Mucosa of stomach (tissue), 1 donor: ENCODE measurements around the gene SAV1.
"Not testable (repeated sequence)": the region's sequence is repeated elsewhere in the genome, so short reads cannot be mapped to it uniquely, and the experiment has no call there.

Experiments
- H3K27me3 ChIP-seq: one replicate; pipeline ENCODE4 v1.7.0; 2013; ENCODE audit warnings: mild to moderate bottlenecking, low read length; ENCODE audit not compliant: control insufficient read depth, insufficient read depth
- H3K36me3 ChIP-seq: one replicate; pipeline ENCODE4 v1.7.0; 2013; ENCODE audit warnings: low read length; ENCODE audit not compliant: control insufficient read depth, insufficient read depth
- H3K4me1 ChIP-seq: one replicate; pipeline ENCODE4 v1.7.0; 2013; ENCODE audit warnings: mild to moderate bottlenecking, low read length; ENCODE audit not compliant: control insufficient read depth, insufficient read depth
- H3K4me3 ChIP-seq: one replicate; pipeline ENCODE4 v1.7.0; 2013; ENCODE audit warnings: low read length
- H3K9ac ChIP-seq: one replicate; pipeline ENCODE4 v1.7.0; 2013; ENCODE audit warnings: mild to moderate bottlenecking, low read length, moderate library complexity
- H3K9me3 ChIP-seq: one replicate; pipeline ENCODE4 v1.7.0; 2013; ENCODE audit warnings: mild to moderate bottlenecking, low read length, moderate library complexity; ENCODE audit not compliant: control insufficient read depth
- donor health status: Pancreatic carcinoma.

The SAV1 gene

DNA sequence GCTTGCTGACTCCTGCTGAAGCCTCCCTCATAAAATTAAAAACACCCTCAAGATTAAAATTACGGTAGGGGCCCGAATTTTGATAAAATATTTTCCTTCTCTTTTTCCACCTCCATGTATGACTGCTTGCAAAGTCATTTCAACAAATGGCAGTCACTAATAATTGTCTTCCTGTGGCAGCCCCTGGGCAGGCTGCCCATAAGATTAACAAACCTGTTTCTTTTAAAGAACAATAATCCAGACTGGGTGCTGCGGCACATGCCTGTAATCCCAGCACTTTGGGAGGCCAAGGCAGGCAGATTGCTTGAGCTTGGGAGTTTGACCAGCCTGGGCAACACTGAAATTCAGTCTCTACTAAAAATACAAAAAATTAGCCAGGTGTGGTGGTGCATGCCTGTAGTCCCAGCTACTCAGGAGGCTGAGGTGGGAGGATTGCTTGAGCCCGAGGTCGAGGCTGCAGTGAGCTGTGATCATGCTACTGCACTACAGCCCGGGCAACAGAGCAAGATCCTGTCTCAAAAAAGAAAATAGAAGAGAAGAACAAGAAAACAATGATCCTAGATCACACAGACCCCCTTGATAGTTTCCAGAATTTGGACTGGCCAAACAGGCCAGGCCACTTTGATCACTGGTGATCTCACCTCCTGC is 8.7 kb downstream of the SAV1 start:
- peaks cover 9% of the 10 kb centered on the region for H3K4me1 ChIP-seq
- H3K36me3 ChIP-seq: no peaks in the 10 kb centered on the region
- no peaks in the 10 kb centered on the region for H3K27me3 ChIP-seq
- no peaks in the 10 kb centered on the region for H3K9me3 ChIP-seq
- no peak overlapping the region for H3K9ac ChIP-seq
- H3K4me3 ChIP-seq: no peak overlapping the region

DNA sequence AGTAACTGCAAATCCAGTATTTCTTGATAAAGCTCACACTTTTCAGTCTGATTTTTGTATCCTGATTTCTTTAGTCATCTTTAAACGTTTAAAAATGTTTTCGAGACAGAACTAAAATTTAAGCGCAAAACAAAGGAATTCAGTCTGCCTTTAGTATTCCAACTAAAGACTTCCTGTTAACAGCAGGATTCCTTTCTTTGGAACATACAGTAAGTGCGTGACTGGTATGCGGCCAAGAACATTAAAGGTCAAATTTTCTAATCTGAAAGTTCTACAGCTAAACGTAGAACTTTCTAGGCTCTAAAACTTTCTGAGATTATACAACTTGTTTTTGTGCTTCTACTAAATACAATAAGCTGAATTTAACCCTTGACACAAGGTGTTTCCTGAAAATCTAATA is 9.9 kb downstream of the SAV1 start:
- peaks cover 9% of the 10 kb centered on the region for H3K4me1 ChIP-seq
- no peaks in the 10 kb centered on the region for H3K36me3 ChIP-seq
- H3K27me3 ChIP-seq: no peaks in the 10 kb centered on the region
- H3K4me3 ChIP-seq: no peak overlapping the region
- no peak overlapping the region for H3K9ac ChIP-seq
- H3K9me3 ChIP-seq: no peaks in the 10 kb centered on the region

DNA sequence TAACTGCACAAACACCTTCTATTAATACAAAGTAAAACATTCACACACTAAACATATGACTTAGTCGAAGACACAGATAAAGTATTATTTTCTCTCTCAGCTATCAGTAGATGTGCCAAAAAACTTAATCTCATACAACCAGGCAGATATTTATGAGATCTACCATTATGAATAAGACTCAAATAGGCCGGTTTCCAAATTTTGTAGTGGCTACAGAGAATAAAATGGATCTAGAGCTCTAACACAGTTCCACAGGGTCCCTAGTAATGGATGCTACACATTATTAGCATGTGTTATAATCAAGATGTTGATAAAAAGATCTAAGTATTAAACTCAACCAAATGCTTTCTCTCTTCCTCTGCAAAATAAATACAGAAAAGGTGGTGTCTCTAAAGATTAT is 10.4 kb downstream of the SAV1 start:
- Histone ChIP-seq H3K4me1 (peaks cover 9% of the 10 kb centered on the region), H3K27me3 (no peaks in the 10 kb centered on the region), H3K9me3 (no peaks in the 10 kb centered on the region), H3K4me3 (no peak overlapping the region), H3K36me3 (no peaks in the 10 kb centered on the region), H3K9ac (no peak overlapping the region)

DNA sequence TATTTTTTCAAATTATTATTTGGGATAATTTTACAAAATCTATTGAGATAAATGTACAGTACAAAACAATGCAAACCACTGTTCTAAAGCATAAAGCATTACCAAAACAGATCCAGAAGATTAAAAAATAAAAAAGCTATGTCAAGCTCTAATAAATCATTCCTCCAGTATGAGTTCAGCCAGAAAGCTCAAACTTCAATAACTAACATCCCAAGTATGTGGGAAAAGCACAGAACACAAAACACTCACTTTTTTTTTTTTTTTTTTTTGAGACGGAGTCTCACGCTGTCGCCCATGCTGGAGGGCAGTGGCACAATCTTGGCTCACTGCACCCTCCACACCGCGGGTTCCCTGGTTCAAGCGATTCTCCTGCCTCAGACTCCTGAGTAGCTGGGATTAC is 11.3 kb downstream of the SAV1 start:
- Histone ChIP-seq H3K9me3 (no peaks in the 10 kb centered on the region), H3K36me3 (no peaks in the 10 kb centered on the region), H3K27me3 (no peaks in the 10 kb centered on the region), H3K9ac (no peak overlapping the region), H3K4me3 (no peak overlapping the region), H3K4me1 (peaks cover 9% of the 10 kb centered on the region)

DNA sequence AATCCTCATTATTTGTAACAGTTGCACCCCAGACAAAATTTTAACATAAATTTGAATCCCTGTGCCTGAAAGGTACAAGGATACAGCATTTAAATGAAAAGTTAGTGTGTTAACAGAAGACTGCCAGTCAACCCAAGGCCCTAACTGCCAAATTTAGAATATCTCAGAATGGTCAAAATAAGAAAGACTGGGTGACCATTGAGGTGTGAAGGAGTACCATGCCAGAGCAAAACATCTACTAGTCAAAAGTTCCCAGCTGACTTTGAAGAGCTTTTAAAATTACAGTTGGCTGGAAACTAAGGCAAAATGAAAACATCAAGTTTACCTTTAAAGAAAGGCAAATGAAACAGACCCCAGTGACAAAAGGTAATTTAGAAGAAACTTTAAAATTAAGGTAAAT is 18.4 kb downstream of the SAV1 start:
- Histone ChIP-seq H3K4me1 (no peaks in the 10 kb centered on the region), H3K9ac (no peak overlapping the region), H3K36me3 (no peaks in the 10 kb centered on the region), H3K9me3 (no peaks in the 10 kb centered on the region), H3K27me3 (no peaks in the 10 kb centered on the region), H3K4me3 (no peak overlapping the region)

DNA sequence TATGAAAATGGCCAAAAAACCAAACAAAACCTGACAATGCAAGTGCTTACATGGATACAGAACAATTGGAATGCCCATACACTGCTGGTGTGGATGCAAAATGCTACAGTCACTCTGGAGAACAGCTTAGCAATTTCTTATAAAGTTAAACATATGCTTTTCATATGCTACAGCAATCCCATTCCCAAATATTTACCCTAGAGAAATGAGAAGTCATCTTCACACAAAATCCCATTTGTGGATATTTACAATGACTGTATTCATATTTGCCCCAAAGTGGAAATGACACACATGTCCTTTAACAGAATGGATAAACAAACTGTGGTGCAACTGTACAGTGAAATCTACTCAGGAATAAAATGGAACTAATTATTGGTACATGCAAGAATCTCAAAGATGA is 20.4 kb downstream of the SAV1 start:
- Histone ChIP-seq H3K9me3 (no peaks in the 10 kb centered on the region), H3K9ac (no peak overlapping the region), H3K36me3 (no peaks in the 10 kb centered on the region), H3K27me3 (no peaks in the 10 kb centered on the region), H3K4me1 (peaks cover 3% of the 10 kb centered on the region), H3K4me3 (no peak overlapping the region)

DNA sequence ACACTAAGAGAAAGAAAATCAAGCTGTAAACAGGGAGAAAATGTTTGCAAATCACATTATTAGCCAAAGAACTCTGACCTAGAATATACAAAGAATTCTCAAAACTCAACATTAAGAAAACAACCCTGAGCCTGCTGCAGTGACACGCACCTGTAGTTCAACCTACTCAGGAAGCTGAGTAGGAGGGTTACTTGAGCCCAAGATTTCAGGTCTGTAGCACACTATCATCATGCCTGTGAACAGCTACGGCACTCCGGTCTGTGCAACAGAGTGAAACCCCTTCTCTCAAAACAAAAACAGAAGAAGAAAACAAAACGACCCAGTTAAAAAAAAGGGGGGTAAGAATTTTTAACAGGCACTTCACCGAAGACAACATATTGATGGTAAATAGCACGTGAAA is 20.8 kb downstream of the SAV1 start:
- H3K4me1 ChIP-seq: peaks cover 3% of the 10 kb centered on the region
- H3K27me3 ChIP-seq: no peaks in the 10 kb centered on the region
- H3K36me3 ChIP-seq: no peaks in the 10 kb centered on the region
- H3K9me3 ChIP-seq: no peaks in the 10 kb centered on the region
- no peak overlapping the region for H3K4me3 ChIP-seq
- no peak overlapping the region for H3K9ac ChIP-seq

DNA sequence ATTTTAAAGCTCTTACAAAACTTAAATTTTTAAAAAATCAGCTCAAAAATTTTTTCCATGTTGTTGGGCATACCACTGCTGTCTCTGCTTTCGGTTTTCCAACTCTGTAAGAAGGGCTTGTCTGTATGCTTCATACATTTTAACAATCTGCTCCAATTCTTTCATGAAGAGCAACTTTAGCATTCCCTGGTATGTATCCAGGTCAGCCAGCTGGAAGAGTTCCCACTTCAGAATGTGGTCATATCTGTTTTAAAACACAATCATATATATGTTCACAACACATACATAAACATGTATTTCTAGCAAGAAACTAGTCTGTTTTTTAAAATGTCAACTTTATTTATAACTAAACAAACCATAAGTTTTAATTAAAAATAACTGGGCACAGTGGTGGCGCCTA is 33.0 kb downstream of the SAV1 start:
- Histone ChIP-seq H3K4me1 (no peaks in the 10 kb centered on the region), H3K9me3 (no peaks in the 10 kb centered on the region), H3K36me3 (no peaks in the 10 kb centered on the region), H3K4me3 (no peak overlapping the region), H3K27me3 (no peaks in the 10 kb centered on the region), H3K9ac (no peak overlapping the region)

DNA sequence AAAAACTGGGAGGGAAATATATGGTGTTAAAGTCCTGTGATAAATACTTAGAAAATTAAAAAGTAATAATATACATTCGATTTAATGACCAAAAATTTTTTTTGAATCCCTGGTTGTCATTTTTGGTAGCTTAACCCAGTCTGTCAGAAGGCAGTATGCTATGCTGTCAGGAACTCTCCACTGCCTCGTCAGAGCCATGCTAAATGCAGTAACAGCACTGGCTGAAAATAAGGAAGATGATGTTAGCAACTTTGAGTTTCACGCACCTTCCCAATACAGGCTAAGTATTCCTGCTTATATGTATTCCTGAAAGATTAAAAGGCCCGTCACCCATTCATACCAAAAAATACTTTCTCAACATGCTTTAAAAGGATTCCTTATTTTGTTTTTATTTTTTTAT is 34.2 kb downstream of the SAV1 start:
- Histone ChIP-seq H3K9ac (no peak overlapping the region), H3K9me3 (no peaks in the 10 kb centered on the region), H3K4me3 (no peak overlapping the region), H3K27me3 (no peaks in the 10 kb centered on the region), H3K4me1 (no peaks in the 10 kb centered on the region), H3K36me3 (no peaks in the 10 kb centered on the region)

DNA sequence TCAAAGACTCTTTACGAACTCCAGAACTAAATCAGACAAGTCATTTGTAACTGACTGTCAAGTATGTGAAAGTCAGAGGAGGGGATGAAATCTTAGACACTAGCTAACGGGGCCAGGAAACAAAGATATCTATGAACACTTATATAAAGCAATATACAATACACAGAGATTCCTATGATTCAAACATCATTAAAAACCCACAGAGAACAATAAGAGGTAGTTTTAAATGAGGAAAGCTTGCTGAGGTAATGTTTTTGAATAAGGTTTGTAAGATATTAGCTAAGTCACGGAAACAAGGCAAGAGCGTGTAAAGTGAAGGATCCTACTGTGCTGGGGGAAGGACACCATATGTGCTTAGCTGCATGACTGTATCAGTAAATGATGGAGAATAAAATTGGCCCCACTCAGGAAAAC is 36.7 kb downstream of the SAV1 start:
- Histone ChIP-seq H3K4me1 (no peaks in the 10 kb centered on the region), H3K4me3 (no peak overlapping the region), H3K36me3 (no peaks in the 10 kb centered on the region), H3K27me3 (no peaks in the 10 kb centered on the region), H3K9ac (no peak overlapping the region), H3K9me3 (no peaks in the 10 kb centered on the region)

DNA sequence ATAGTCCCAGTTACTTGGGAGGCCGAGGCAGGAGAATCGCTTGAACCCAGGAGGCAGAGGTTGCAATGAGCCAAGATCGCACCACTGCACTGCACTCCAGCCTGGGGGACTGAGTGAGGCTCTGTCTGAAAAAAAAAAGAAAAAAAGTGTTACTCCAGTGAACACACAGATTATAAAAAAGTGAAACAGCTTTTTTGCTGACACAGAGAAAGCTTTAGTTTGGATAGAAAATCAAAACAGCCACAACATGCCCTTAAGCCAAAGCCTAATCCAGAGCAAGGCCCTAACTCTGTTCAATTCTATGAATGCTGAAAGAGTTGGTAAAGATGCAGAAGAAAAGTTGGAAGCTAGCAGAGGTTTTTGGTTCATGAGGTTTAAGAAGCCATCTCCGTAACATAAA is 43.2 kb downstream of the SAV1 start:
- H3K4me1 ChIP-seq, H3K27me3 ChIP-seq, H3K9ac ChIP-seq, H3K36me3 ChIP-seq, H3K9me3 ChIP-seq, H3K4me3 ChIP-seq: not testable (repeated sequence)

DNA sequence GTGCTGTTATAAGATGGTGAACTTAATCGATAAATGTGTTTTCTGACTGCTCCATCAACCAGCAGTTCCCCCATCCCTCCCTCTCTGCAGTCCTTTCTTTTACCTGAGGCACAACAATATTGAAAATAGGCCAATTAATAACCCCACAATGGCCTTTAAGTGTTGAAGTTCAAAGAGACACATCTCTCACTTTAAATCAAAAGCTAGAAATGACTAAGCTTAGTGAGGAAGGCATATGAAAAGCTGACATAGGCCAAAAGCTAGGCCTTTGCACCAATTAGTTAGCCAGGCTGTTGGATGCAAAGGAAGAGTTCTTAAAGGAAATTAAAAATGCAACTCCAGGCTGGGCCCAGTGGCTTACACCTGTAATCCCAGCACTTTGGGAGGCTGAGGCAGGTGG is 43.7 kb downstream of the SAV1 start:
- H3K4me3 ChIP-seq: no peak overlapping the region
- no peaks in the 10 kb centered on the region for H3K9me3 ChIP-seq
- H3K9ac ChIP-seq: no peak overlapping the region
- H3K4me1 ChIP-seq: no peaks in the 10 kb centered on the region
- no peaks in the 10 kb centered on the region for H3K27me3 ChIP-seq
- H3K36me3 ChIP-seq: no peaks in the 10 kb centered on the region

DNA sequence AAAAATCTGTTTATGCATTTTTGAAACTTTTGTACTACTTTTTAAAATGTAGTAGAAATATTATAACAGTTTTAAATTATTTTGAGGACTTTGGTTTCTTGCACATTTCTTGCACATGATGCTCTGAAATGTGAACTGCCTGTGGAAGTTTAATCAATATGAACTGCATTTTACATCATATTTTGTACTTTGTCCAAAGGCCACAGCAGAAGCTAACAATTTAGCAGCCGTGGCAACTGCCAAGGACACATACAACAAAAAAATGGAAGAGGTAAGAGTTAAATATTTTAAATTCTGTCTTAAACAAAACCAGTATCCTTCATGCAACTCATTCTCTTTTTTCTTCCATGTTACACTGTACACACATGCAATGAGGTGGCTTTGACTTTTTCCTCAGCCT is 45.1 kb downstream of the SAV1 start:
- Histone ChIP-seq H3K4me1 (no peaks in the 10 kb centered on the region), H3K4me3 (no peak overlapping the region), H3K9me3 (no peaks in the 10 kb centered on the region), H3K9ac (no peak overlapping the region), H3K36me3 (no peaks in the 10 kb centered on the region), H3K27me3 (no peaks in the 10 kb centered on the region)
